GM19395 (cell line): ENCODE results near the gene SOX9.
"Not testable (repeated sequence)": the region's sequence is repeated elsewhere in the genome, so short reads cannot be mapped to it uniquely, and the experiment has no call there.

ENCODE experiments used
- ATAC-seq: cut with Tn5 transposase; IDR thresholded peaks from one replicate; pipeline ENCODE4 v1.9.1; 2021; ENCODE audit warnings: mild to moderate bottlenecking, moderate library complexity; ENCODE audit not compliant: unreplicated experiment

SOX9 gene

GRCh38 chr17:72110942-72111318 lies 9.9 kb upstream of the SOX9 start:
- ATAC-seq = no peak

GRCh38 chr17:72111336-72111923 lies 9.4 kb upstream of the SOX9 start:
- no peak for ATAC-seq

- not testable (repeated sequence) for ATAC-seq
Observed at GRCh38 chr17:72111926-72112325, 8.9 kb upstream of the SOX9 start.

- ATAC-seq = no peak
Observed at GRCh38 chr17:72113751-72114150, 7.1 kb upstream of the SOX9 start.

GRCh38 chr17:72115781-72116525 lies 4.9 kb upstream of the SOX9 start:
- no peak for ATAC-seq

GRCh38 chr17:72116661-72117521 lies 3.9 kb upstream of the SOX9 start:
- no peak for ATAC-seq

- ATAC-seq = no peak
Observed at GRCh38 chr17:72117535-72118334, 3.1 kb upstream of the SOX9 start.

GRCh38 chr17:72118335-72119076 lies 2.3 kb upstream of the SOX9 start:
- ATAC-seq = no peak

- ATAC-seq = no peak
Observed at GRCh38 chr17:72119077-72119872, 1.5 kb upstream of the SOX9 start.

GRCh38 chr17:72119873-72120641 lies 763 bp upstream of the SOX9 start:
- no peak for ATAC-seq

GRCh38 chr17:72121164-72122009 lies 567 bp downstream of the SOX9 start:
- peak; percentile 21 for ATAC-seq

- no peak for ATAC-seq
Observed at GRCh38 chr17:72122010-72122764, 1.4 kb downstream of the SOX9 start.

- no peak for ATAC-seq
Observed at GRCh38 chr17:72122765-72123529, 2.1 kb downstream of the SOX9 start.

GRCh38 chr17:72123530-72124437 lies 3.0 kb downstream of the SOX9 start:
- no peak for ATAC-seq

GRCh38 chr17:72124438-72124775 lies 3.6 kb downstream of the SOX9 start:
- no peak for ATAC-seq
